Measurements from ENCODE around the gene TENT4A.

TENT4A gene

GRCh38 chr5:6674886-6675285 is 38.3 kb upstream of the TENT4A start:
- DNase-seq (ENCODE audit: low spot score), result no peak
- no peak overlapping the region for H3K27ac ChIP-seq
- TF ChIP-seq, protein P1, sequence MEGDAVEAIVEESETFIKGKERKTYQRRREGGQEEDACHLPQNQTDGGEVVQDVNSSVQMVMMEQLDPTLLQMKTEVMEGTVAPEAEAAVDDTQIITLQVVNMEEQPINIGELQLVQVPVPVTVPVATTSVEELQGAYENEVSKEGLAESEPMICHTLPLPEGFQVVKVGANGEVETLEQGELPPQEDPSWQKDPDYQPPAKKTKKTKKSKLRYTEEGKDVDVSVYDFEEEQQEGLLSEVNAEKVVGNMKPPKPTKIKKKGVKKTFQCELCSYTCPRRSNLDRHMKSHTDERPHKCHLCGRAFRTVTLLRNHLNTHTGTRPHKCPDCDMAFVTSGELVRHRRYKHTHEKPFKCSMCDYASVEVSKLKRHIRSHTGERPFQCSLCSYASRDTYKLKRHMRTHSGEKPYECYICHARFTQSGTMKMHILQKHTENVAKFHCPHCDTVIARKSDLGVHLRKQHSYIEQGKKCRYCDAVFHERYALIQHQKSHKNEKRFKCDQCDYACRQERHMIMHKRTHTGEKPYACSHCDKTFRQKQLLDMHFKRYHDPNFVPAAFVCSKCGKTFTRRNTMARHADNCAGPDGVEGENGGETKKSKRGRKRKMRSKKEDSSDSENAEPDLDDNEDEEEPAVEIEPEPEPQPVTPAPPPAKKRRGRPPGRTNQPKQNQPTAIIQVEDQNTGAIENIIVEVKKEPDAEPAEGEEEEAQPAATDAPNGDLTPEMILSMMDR (conservative IDR thresholded peaks at IDR 0.05; ENCODE audit: low read depth), result no peak
- CTCF ChIA-PET, result no interaction called here
- POLR2A ChIA-PET (ENCODE audit: low non-redundant PET), result no interaction called here

DNA sequence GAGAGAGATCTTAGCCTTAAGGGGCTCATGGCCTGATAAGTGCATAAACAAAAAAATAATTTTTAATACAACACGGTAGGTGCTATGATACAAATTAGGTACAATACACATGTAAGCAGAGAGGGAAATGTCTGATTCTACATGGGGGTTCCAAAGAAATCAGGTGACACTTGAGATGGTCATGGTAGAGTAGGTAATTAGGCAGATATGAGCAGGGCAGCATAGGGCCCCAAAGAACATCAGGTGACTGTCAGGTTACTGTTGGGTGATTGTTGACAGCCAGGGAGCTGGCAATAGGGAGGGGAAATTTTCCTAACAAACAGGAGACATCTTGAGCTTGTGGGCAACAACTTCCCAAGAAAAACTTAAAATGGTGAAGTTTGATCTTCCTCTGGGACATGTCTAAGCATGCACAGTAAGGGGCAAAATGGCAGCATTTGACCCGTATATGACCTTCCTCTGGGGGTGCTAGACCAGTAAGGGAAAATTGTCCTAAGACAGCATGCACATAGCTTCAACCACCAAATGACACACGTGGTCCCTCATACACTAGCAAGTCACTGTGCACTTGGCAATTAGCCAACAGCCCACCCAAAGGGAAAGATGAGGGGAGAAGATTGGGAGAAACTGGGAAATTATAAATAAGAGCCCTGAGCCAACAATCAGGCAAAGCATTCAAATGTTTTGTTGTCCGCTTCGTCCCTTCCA is 37.3 kb upstream of the TENT4A start:
- TF ChIP-seq, protein P1 (conservative IDR thresholded peaks at IDR 0.05; ENCODE audit: low read depth), result no peak
- CTCF ChIA-PET, result interaction anchor here (0.8 kb wide), 1 partner anchor 8 kb away, joined by 3 read pairs; no protein-coding TSS in a partner anchor
- POLR2A ChIA-PET (ENCODE audit: low non-redundant PET), result no interaction called here
- H3K27ac ChIP-seq, result no peak overlapping the region
- no peak for DNase-seq (ENCODE audit: low spot score)

- CTCF ChIA-PET, result no interaction called here
- POLR2A ChIA-PET (ENCODE audit: low non-redundant PET), result no interaction called here
- TF ChIP-seq, protein P1 (conservative IDR thresholded peaks at IDR 0.05; ENCODE audit: low read depth), result no peak
Measured at GRCh38 chr5:6676702-6677101, 36.5 kb upstream of the TENT4A start.

DNA sequence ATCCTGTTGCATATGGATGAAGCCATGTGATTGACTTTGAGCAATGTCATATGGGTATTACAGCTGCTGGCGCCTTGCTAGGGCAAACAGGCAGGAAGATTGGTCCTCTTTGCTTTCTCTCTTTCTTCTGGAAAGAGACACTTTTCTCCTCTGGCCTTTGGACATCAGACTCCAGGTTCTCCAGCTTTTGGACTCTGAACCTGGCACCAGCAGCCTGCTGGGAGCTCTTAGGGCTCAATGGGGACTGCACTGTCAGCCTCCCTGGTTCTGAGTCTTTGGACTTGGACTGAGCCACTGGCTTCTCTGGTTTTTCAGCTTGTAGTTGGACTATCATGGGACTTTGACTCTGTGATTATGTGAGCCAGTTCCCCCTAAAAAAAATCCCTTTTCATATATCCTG is 34.8 kb upstream of the TENT4A start:
- H3K27ac ChIP-seq, result no peak overlapping the region
- ChIA-PET CTCF (no interaction called here), POLR2A (ENCODE audit: low non-redundant PET) (no interaction called here)
- no peak for DNase-seq (ENCODE audit: low spot score)
- TF ChIP-seq, protein P1 (conservative IDR thresholded peaks at IDR 0.05; ENCODE audit: low read depth), result no peak

More at GRCh38 chr5:6676702-6677101, 36.5 kb upstream of the TENT4A start:
- no peak overlapping the region for H3K27ac ChIP-seq
- peak; percentile 62 for DNase-seq (ENCODE audit: low spot score)

GRCh38 chr5:6680922-6681321 is 32.3 kb upstream of the TENT4A start:
- POLR2A ChIA-PET (ENCODE audit: low non-redundant PET), result no interaction called here
- CTCF ChIA-PET, result interaction anchor here (0.6 kb wide), 1 partner anchor 948 kb away, joined by 6 read pairs; no protein-coding TSS in a partner anchor

DNA sequence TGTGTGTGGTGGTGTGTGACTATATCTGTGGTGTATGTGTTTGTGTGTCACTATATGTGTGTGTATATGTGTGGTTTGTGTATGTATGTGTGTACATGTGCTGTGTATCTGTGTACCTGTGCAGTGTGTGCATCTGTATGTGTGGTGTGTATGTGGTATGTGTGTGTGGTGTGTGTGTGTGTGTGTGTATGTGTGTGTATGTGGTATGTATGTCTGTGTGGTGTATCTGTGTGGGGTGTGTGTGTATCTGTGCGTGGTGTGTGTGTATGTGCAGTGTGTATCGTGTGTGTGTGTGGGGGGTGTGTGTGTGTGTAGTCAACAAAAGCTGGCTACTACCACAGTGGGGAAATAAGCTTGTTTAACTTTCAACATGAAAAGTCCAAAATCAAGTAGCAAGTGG is 31.6 kb upstream of the TENT4A start:
- no peak for DNase-seq (ENCODE audit: low spot score)
- POLR2A ChIA-PET (ENCODE audit: low non-redundant PET), result no interaction called here
- CTCF ChIA-PET, result no interaction called here
- H3K27ac ChIP-seq, result no peak overlapping the region
- TF ChIP-seq, protein P1 (conservative IDR thresholded peaks at IDR 0.05; ENCODE audit: low read depth), result no peak

More at GRCh38 chr5:6680922-6681321, 32.3 kb upstream of the TENT4A start:
- H3K27ac ChIP-seq, result no peak overlapping the region
- no peak for DNase-seq (ENCODE audit: low spot score)
- TF ChIP-seq, protein P1 (conservative IDR thresholded peaks at IDR 0.05; ENCODE audit: low read depth), result no peak

Measured in RWPE1 (cell line).